Tibial artery (tissue), 4 donors: ENCODE results near the gene FCHSD2.

Experiments
- DNase-seq, 2 donors: peaks; one replicate each; pipeline ENCODE4 v3.0.0-alpha.2; 2019
- H3K27ac ChIP-seq, 2 donors: fragments of 200-600 bp; sonication (generic) in 1 of 2; 1 replicate in 1 of 2; 2 replicates in 1 of 2; pipeline ENCODE4 v1.5.1; 2018 to 2019; ENCODE audit warnings: mild to moderate bottlenecking in 1 of 2
- H3K27me3 ChIP-seq, 2 donors: fragments of 200-600 bp; sonication (generic) in 1 of 2; one replicate each; pipeline versions ENCODE4 v1.5.1 to v1.6.0; 2016 to 2019
- H3K36me3 ChIP-seq, 3 donors: fragments of 200-600 bp; sonication (generic) in 2 of 3; one replicate each; pipeline ENCODE4 v1.5.1; 2016 to 2019; ENCODE audit warnings: mild to moderate bottlenecking in 2 of 3
- H3K4me1 ChIP-seq, 4 donors: fragments of 200-600 bp; sonication (generic) in 2 of 4; 1 replicate in 3 of 4; 2 replicates in 1 of 4; pipeline ENCODE4 v1.5.1; 2016 to 2019
- H3K4me3 ChIP-seq, 2 donors: fragments of 200-600 bp; sonication (generic) in 1 of 2; 1 replicate in 1 of 2; 2 replicates in 1 of 2; pipeline ENCODE4 v1.5.1; 2018 to 2019; ENCODE audit warnings: mild to moderate bottlenecking in 2 of 2
- H3K9me3 ChIP-seq, 3 donors: fragments of 200-600 bp; sonication (generic) in 1 of 3; one replicate each; pipeline ENCODE4 v1.5.1; 2016 to 2019
- CTCF ChIP-seq, 2 experiments: fragments of 200-600 bp in 1 of 2; fragments of 450-650 bp in 1 of 2; IDR thresholded peaks; one replicate each; pipeline ENCODE4 v1.5.1; 2017 to 2019; ENCODE audit warnings: antibody characterized with exemption in 2 of 2, mild to moderate bottlenecking in 1 of 2, moderate library complexity in 1 of 2
- intact Hi-C: fragments of 100-400 bp; cut with DNase I; formaldehyde crosslinking; loops from one replicate; pipeline ENCODE4 v1.15.0; 2023; ENCODE audit warnings: low total_unique reads

Gene FCHSD2

GRCh38 chr11:73172992-73173656 is 31.0 kb upstream of the FCHSD2 start:
- intact Hi-C loops: no loop called here
- Histone ChIP-seq H3K4me1 (peaks cover 0 to 68% (median 44%) of the 10 kb centered on the region in 4 donors), H3K36me3 (no peaks in the 10 kb centered on the region), H3K9me3 (no peaks in the 10 kb centered on the region), H3K27me3 (no peaks in the 10 kb centered on the region), H3K4me3 (no peak overlapping the region), H3K27ac (peak overlapping the region; percentile 72 to 82)
- no peak for TF ChIP-seq CTCF (IDR thresholded peaks at IDR 0.05)
- DNase-seq: no peak

- DNase-seq: no peak
- Histone ChIP-seq H3K4me3 (no peak overlapping the region), H3K4me1 (peaks cover 0 to 53% (median 32%) of the 10 kb centered on the region in 4 donors), H3K27me3 (no peaks in the 10 kb centered on the region), H3K9me3 (no peaks in the 10 kb centered on the region), H3K27ac (peak overlapping the region; percentile 72 to 82), H3K36me3 (no peaks in the 10 kb centered on the region)
- intact Hi-C loops: no loop called here
- TF ChIP-seq CTCF (IDR thresholded peaks at IDR 0.05): no peak
Measured at GRCh38 chr11:73171436-73172161, 29.5 kb upstream of the FCHSD2 start.

- Histone ChIP-seq H3K27ac (peak overlapping the region in 1 of 2 donors; percentile 10), H3K4me1 (peaks cover 0 to 39% (median 22%) of the 10 kb centered on the region in 4 donors)
Measured at GRCh38 chr11:73170140-73170539, 28.0 kb upstream of the FCHSD2 start.

GRCh38 chr11:73168925-73169579 is 26.9 kb upstream of the FCHSD2 start:
- Histone ChIP-seq H3K27ac (no peak overlapping the region), H3K9me3 (no peaks in the 10 kb centered on the region), H3K27me3 (no peaks in the 10 kb centered on the region), H3K36me3 (no peaks in the 10 kb centered on the region), H3K4me3 (no peak overlapping the region), H3K4me1 (peaks cover 0 to 28% (median 18%) of the 10 kb centered on the region in 4 donors)
- no peak for TF ChIP-seq CTCF (IDR thresholded peaks at IDR 0.05)
- intact Hi-C loops: no loop called here
- no peak for DNase-seq

More at GRCh38 chr11:73170140-73170539, 28.0 kb upstream of the FCHSD2 start:
- no peaks in the 10 kb centered on the region for H3K36me3 ChIP-seq
- H3K9me3 ChIP-seq: no peaks in the 10 kb centered on the region
- intact Hi-C loops: no loop called here
- DNase-seq: no peak
- H3K27me3 ChIP-seq: no peaks in the 10 kb centered on the region
- no peak for TF ChIP-seq CTCF (IDR thresholded peaks at IDR 0.05)
- H3K4me3 ChIP-seq: no peak overlapping the region

- Histone ChIP-seq H3K27me3 (no peaks in the 10 kb centered on the region), H3K27ac (no peak overlapping the region), H3K4me3 (no peak overlapping the region), H3K4me1 (peaks cover 0 to 12% (median 4%) of the 10 kb centered on the region in 4 donors), H3K9me3 (no peaks in the 10 kb centered on the region), H3K36me3 (no peaks in the 10 kb centered on the region)
- DNase-seq: no peak
- intact Hi-C loops: no loop called here
- no peak for TF ChIP-seq CTCF (IDR thresholded peaks at IDR 0.05)
Measured at GRCh38 chr11:73167363-73167954, 25.3 kb upstream of the FCHSD2 start.
